Islet of Langerhans (tissue), 1 donor: Measurements from ENCODE around the gene METTL6.
"Not testable (repeated sequence)": the region's sequence is repeated elsewhere in the genome, so short reads cannot be mapped to it uniquely, and the experiment has no call there.

ENCODE experiments used
- FAIRE-seq: peaks from one replicate; lab custom pipeline; 2011; peaks lifted over from hg19 to GRCh38; lab: Jason Lieb, UNC

Gene METTL6

GRCh38 chr3:15403495-15403894 lies 23.8 kb downstream of the METTL6 start:
- no peak for FAIRE-seq

GRCh38 chr3:15401936-15402335 lies 25.4 kb downstream of the METTL6 start:
- no peak for FAIRE-seq

- no peak for FAIRE-seq
Measured at GRCh38 chr3:15399970-15400369, 27.4 kb downstream of the METTL6 start.

GRCh38 chr3:15398731-15399133 lies 28.6 kb downstream of the METTL6 start:
- not testable (repeated sequence) for FAIRE-seq

GRCh38 chr3:15393252-15393651 lies 34.1 kb downstream of the METTL6 start:
- not testable (repeated sequence) for FAIRE-seq

GRCh38 chr3:15391007-15391406 lies 36.3 kb downstream of the METTL6 start:
- FAIRE-seq = no peak

- no peak for FAIRE-seq
Measured at GRCh38 chr3:15390460-15390859, 36.9 kb downstream of the METTL6 start.

GRCh38 chr3:15388335-15388734 lies 39.0 kb downstream of the METTL6 start:
- not testable (repeated sequence) for FAIRE-seq

- FAIRE-seq = no peak
Measured at GRCh38 chr3:15387735-15388134, 39.6 kb downstream of the METTL6 start.

- no peak for FAIRE-seq
Measured at GRCh38 chr3:15387171-15387581, 40.2 kb downstream of the METTL6 start.

GRCh38 chr3:15386654-15386955 lies 40.7 kb downstream of the METTL6 start:
- FAIRE-seq = not testable (repeated sequence)

GRCh38 chr3:15385901-15386653 lies 41.3 kb downstream of the METTL6 start:
- FAIRE-seq = no peak

GRCh38 chr3:15385238-15385695 lies 42.1 kb downstream of the METTL6 start:
- FAIRE-seq = not testable (repeated sequence)

- no peak for FAIRE-seq
Measured at GRCh38 chr3:15384510-15385237, 42.7 kb downstream of the METTL6 start.

- FAIRE-seq = no peak
Measured at GRCh38 chr3:15382405-15382923, 44.9 kb downstream of the METTL6 start.

- FAIRE-seq = no peak
Measured at GRCh38 chr3:15380980-15381890, 46.1 kb downstream of the METTL6 start.

- FAIRE-seq = peak; percentile 65
Measured at GRCh38 chr3:15377961-15378791, 49.2 kb downstream of the METTL6 start.

GRCh38 chr3:15375461-15376000 lies 51.8 kb downstream of the METTL6 start:
- FAIRE-seq = no peak

GRCh38 chr3:15372918-15373317 lies 54.4 kb downstream of the METTL6 start:
- FAIRE-seq = no peak

GRCh38 chr3:15368561-15369135 lies 58.7 kb downstream of the METTL6 start:
- FAIRE-seq = no peak

GRCh38 chr3:15367059-15367458 lies 60.3 kb downstream of the METTL6 start:
- no peak for FAIRE-seq
